SK-N-SH treated with all-trans-retinoic acid at 6 μM for 48 hours (cell line): ENCODE results near the gene SLC19A1.

Experiments
- ATAC-seq: fragments of 200-7000 bp; cut with Tn5 transposase; 3 replicates; pipeline ENCODE4 v1.9.1; 2020; ENCODE audit warnings: mild to moderate bottlenecking, moderate library complexity
- ARNTL ChIP-seq: fragments of 450-650 bp; formaldehyde crosslinking; IDR thresholded peaks from 2 replicates; pipeline ENCODE4 v1.5.0; 2020; ENCODE audit warnings: low read depth, mild to moderate bottlenecking, moderate library complexity, borderline replicate concordance
- BACH2 ChIP-seq: fragments of 250-450 bp; sonication (Bioruptor Pico); IDR thresholded peaks from 2 replicates; pipeline ENCODE4 v1.9.0; 2021; ENCODE audit warnings: mild to moderate bottlenecking, borderline replicate concordance
- CREB5 ChIP-seq: fragments of 250-450 bp; sonication (Bioruptor Pico); IDR thresholded peaks from 2 replicates; pipeline ENCODE4 v1.5.1; 2020; ENCODE audit warnings: low read depth, mild to moderate bottlenecking, moderate library complexity
- CSDC2 ChIP-seq: fragments of 250-450 bp; sonication (Bioruptor Pico); IDR thresholded peaks from 2 replicates; pipeline ENCODE4 v1.5.0; 2020; ENCODE audit warnings: mild to moderate bottlenecking, moderate library complexity
- CSRNP3 ChIP-seq: fragments of 250-450 bp; sonication (Bioruptor Pico); IDR thresholded peaks from 2 replicates; pipeline ENCODE4 v1.5.1; 2021; ENCODE audit warnings: mild to moderate bottlenecking, moderate library complexity
- ESRRG ChIP-seq: fragments of 250-450 bp; sonication (Bioruptor Pico); IDR thresholded peaks from 2 replicates; pipeline ENCODE4 v1.6.1; 2021; ENCODE audit warnings: mild to moderate bottlenecking
- GLIS3 ChIP-seq: fragments of 250-450 bp; sonication (Bioruptor Pico); IDR thresholded peaks from 2 replicates; pipeline ENCODE4 v1.5.0; 2020; ENCODE audit warnings: mild to moderate bottlenecking, moderate library complexity
- OSR1 ChIP-seq: fragments of 250-450 bp; sonication (Bioruptor Pico); IDR thresholded peaks from 2 replicates; pipeline ENCODE4 v1.8.0; 2022; ENCODE audit warnings: moderate library complexity, mild to moderate bottlenecking, inconsistent platforms
- POU6F1 ChIP-seq: fragments of 250-450 bp; sonication (Bioruptor Pico); IDR thresholded peaks from 2 replicates; pipeline ENCODE4 v1.8.0; 2021; ENCODE audit warnings: low read depth, mild to moderate bottlenecking, moderate library complexity, borderline replicate concordance
- PPARA ChIP-seq: fragments of 250-450 bp; sonication (Bioruptor Pico); IDR thresholded peaks from 2 replicates; pipeline ENCODE4 v1.5.0; 2020; ENCODE audit warnings: mild to moderate bottlenecking, borderline replicate concordance
- RARB ChIP-seq: fragments of 250-450 bp; sonication (Bioruptor Pico); IDR thresholded peaks from 2 replicates; pipeline ENCODE4 v1.8.0; 2021; ENCODE audit warnings: mild to moderate bottlenecking, moderate library complexity
- TCF4 ChIP-seq: fragments of 250-450 bp; sonication (Bioruptor Pico); IDR thresholded peaks from 2 replicates; pipeline ENCODE4 v1.8.0; 2021; ENCODE audit warnings: mild to moderate bottlenecking, moderate library complexity, borderline replicate concordance
- TOX ChIP-seq: fragments of 250-450 bp; sonication (Bioruptor Pico); IDR thresholded peaks from 2 replicates; pipeline ENCODE4 v1.8.0; 2021; ENCODE audit warnings: mild to moderate bottlenecking, moderate library complexity, borderline replicate concordance
- TSHZ2 ChIP-seq: fragments of 250-450 bp; sonication (Bioruptor Pico); IDR thresholded peaks from 2 replicates; pipeline ENCODE4 v1.5.0; 2020; ENCODE audit warnings: mild to moderate bottlenecking, moderate library complexity
- ZFP30 ChIP-seq: fragments of 450-650 bp; formaldehyde crosslinking; IDR thresholded peaks from 2 replicates; pipeline ENCODE4 v1.5.0; 2022; ENCODE audit warnings: mild to moderate bottlenecking, moderate library complexity
- ZNF565 ChIP-seq: fragments of 450-650 bp; formaldehyde crosslinking; conservative IDR thresholded peaks from 2 replicates; pipeline ENCODE4 v1.5.0; 2020; ENCODE audit warnings: low read depth, mild to moderate bottlenecking, moderate library complexity
- ZNF70 ChIP-seq: fragments of 450-650 bp; formaldehyde crosslinking; IDR thresholded peaks from 2 replicates; pipeline ENCODE4 v1.5.0; 2020; ENCODE audit warnings: mild to moderate bottlenecking, moderate library complexity
- ZNF8 ChIP-seq: fragments of 450-650 bp; formaldehyde crosslinking; IDR thresholded peaks from 2 replicates; pipeline ENCODE4 v1.5.0; 2020; ENCODE audit warnings: mild to moderate bottlenecking, moderate library complexity

SLC19A1 gene

GRCh38 chr21:45560106-45561021 lies 18.1 kb upstream of the SLC19A1 start (continued):
- no peak for TF ChIP-seq TSHZ2 (CRISPR knock-in tag)

GRCh38 chr21:45559216-45560105 lies 17.2 kb upstream of the SLC19A1 start:
- TF ChIP-seq ZNF565 (no peak), ESRRG (no peak), TOX (CRISPR knock-in tag) (no peak), ZNF8 (CRISPR knock-in tag) (no peak), TCF4 (CRISPR knock-in tag) (no peak), CREB5 (CRISPR knock-in tag) (no peak), CSDC2 (CRISPR knock-in tag) (no peak), RARB (CRISPR knock-in tag) (no peak)
- no peak for ATAC-seq

GRCh38 chr21:45558044-45558721 lies 15.9 kb upstream of the SLC19A1 start:
- TF ChIP-seq ARNTL (CRISPR knock-in tag) (no peak), ZFP30 (CRISPR knock-in tag) (no peak), BACH2 (CRISPR knock-in tag) (no peak), ZNF8 (CRISPR knock-in tag) (no peak), ZNF70 (CRISPR knock-in tag) (no peak), PPARA (CRISPR knock-in tag) (no peak), GLIS3 (no peak), RARB (CRISPR knock-in tag) (no peak), TCF4 (CRISPR knock-in tag) (no peak), OSR1 (CRISPR knock-in tag) (no peak), POU6F1 (no peak)
- no peak for ATAC-seq

- no peak for ATAC-seq
- no peak for TF ChIP-seq CSRNP3 (CRISPR knock-in tag)
- no peak for TF ChIP-seq CREB5 (CRISPR knock-in tag)
- TF ChIP-seq ZNF565: no peak
- no peak for TF ChIP-seq POU6F1
- TF ChIP-seq ZNF8 (CRISPR knock-in tag): no peak
- TF ChIP-seq ESRRG: no peak
- TF ChIP-seq TSHZ2 (CRISPR knock-in tag): no peak
- TF ChIP-seq ZFP30 (CRISPR knock-in tag): no peak
- no peak for TF ChIP-seq TOX (CRISPR knock-in tag)
- no peak for TF ChIP-seq OSR1 (CRISPR knock-in tag)
These were observed 15.4 kb upstream of the SLC19A1 start for GRCh38 chr21:45557616-45558043.
